ENCODE measurements around the gene SWAP70.

DNA sequence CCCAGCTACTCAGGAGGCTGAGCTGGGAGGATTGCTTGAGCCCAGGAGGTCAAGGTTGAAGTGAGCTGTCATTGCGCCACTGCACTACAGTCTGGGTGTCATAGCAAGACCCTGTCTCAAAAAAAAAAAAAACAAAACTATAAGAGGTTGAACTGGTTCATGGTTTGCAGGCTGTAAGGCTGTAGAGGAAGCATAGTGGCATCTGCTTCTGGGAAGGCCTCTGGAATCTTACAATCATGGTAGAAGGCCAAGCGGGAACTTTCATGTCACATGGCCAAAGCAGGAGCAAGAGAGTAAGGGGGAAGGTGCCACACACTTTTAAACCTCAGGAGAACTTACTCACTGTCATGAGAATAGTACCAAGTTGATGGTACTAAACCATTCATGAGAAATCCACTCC lies 109.6 kb downstream of the SWAP70 start:
- TF ChIP-seq TBP (CRISPR knock-in tag; IDR thresholded peaks at IDR 0.05) (no peak), ATF2 (CRISPR knock-in tag; IDR thresholded peaks at IDR 0.05) (no peak), ZNF724P (CRISPR knock-in tag; IDR thresholded peaks at IDR 0.05; ENCODE audit: borderline replicate concordance) (no peak), TBL1XR1 (IDR thresholded peaks at IDR 0.05; ENCODE audit: borderline replicate concordance, low read length, partially characterized antibody) (no peak), GTF3A (CRISPR knock-in tag; conservative IDR thresholded peaks at IDR 0.05) (no peak), ASH2L (IDR thresholded peaks at IDR 0.05; ENCODE audit: insufficient read length, low read depth, low read length) (no peak), GABPA (IDR thresholded peaks at IDR 0.05; ENCODE audit: low read depth, low read length) (no peak), GABPA (CRISPR knock-in tag; IDR thresholded peaks at IDR 0.05; ENCODE audit: low read depth) (no peak), IKZF1 (IDR thresholded peaks at IDR 0.05) (no peak), ZNF556 (CRISPR knock-in tag; IDR thresholded peaks at IDR 0.05; ENCODE audit: borderline replicate concordance) (no peak)
- TF ChIP-seq, protein P1, sequence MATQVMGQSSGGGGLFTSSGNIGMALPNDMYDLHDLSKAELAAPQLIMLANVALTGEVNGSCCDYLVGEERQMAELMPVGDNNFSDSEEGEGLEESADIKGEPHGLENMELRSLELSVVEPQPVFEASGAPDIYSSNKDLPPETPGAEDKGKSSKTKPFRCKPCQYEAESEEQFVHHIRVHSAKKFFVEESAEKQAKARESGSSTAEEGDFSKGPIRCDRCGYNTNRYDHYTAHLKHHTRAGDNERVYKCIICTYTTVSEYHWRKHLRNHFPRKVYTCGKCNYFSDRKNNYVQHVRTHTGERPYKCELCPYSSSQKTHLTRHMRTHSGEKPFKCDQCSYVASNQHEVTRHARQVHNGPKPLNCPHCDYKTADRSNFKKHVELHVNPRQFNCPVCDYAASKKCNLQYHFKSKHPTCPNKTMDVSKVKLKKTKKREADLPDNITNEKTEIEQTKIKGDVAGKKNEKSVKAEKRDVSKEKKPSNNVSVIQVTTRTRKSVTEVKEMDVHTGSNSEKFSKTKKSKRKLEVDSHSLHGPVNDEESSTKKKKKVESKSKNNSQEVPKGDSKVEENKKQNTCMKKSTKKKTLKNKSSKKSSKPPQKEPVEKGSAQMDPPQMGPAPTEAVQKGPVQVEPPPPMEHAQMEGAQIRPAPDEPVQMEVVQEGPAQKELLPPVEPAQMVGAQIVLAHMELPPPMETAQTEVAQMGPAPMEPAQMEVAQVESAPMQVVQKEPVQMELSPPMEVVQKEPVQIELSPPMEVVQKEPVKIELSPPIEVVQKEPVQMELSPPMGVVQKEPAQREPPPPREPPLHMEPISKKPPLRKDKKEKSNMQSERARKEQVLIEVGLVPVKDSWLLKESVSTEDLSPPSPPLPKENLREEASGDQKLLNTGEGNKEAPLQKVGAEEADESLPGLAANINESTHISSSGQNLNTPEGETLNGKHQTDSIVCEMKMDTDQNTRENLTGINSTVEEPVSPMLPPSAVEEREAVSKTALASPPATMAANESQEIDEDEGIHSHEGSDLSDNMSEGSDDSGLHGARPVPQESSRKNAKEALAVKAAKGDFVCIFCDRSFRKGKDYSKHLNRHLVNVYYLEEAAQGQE (IDR thresholded peaks at IDR 0.05; ENCODE audit: borderline replicate concordance in 1 of 2, low read depth in 1 of 2, low read length in 2 of 2) = no peak
- TF ChIP-seq, protein P2, sequence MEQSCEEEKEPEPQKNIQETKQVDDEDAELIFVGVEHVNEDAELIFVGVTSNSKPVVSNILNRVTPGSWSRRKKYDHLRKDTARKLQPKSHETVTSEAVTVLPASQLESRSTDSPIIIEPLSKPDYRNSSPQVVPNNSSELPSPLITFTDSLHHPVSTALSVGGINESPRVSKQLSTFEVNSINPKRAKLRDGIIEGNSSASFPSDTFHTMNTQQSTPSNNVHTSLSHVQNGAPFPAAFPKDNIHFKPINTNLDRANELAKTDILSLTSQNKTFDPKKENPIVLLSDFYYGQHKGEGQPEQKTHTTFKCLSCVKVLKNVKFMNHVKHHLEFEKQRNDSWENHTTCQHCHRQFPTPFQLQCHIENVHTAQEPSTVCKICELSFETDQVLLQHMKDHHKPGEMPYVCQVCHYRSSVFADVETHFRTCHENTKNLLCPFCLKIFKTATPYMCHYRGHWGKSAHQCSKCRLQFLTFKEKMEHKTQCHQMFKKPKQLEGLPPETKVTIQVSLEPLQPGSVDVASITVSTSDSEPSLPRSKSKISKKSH (CRISPR knock-in tag; IDR thresholded peaks at IDR 0.05; ENCODE audit: borderline replicate concordance) = no peak
